K562 (cell line): Measurements from ENCODE around the gene SOWAHD. TPM values are rescaled to one million over a fixed set of nuclear protein-coding genes. Genes with fewer than 3 reads are reported as not detected.
A peak's percentile ranks its signal among the peaks of the same experiment; 100 is the strongest.

Source experiments
- ASH1L ChIP-seq: fragments of 450-650 bp; IDR thresholded peaks from 2 replicates; pipeline ENCODE4 v1.6.1; 2018; ENCODE audit warnings: borderline replicate concordance, mild to moderate bottlenecking, low read depth; ENCODE audit not compliant: partially characterized antibody
- BCLAF1 ChIP-seq, 2 experiments: fragments of 450-650 bp in 1 of 2; IDR thresholded peaks; 2 replicates each; pipeline ENCODE4 v1.6.1; 2011 to 2017; ENCODE audit warnings: low read depth in 2 of 2, antibody characterized with exemption in 1 of 2, borderline replicate concordance in 1 of 2, low read length in 1 of 2, mild to moderate bottlenecking in 1 of 2, mixed read lengths in 1 of 2; ENCODE audit not compliant: control insufficient read depth in 1 of 2
- CEBPG ChIP-seq, 3 experiments: fragments of 200-800 bp in 1 of 3; sonication (Bioruptor generic) in 1 of 3; sonication (generic) in 1 of 3; formaldehyde crosslinking in 1 of 3; IDR thresholded peaks in 2 of 3; conservative IDR thresholded peaks in 1 of 3; 2 replicates each; pipeline versions ENCODE4 v1.6.1 to v1.8.0; 2016 to 2022; ENCODE audit warnings: missing compliant biosample characterization in 2 of 3, missing genetic modification characterization in 2 of 3, mild to moderate bottlenecking in 1 of 3, missing genetic modification reagents in 1 of 3
- CTBP1 ChIP-seq: fragments of 450-650 bp; IDR thresholded peaks from 2 replicates; pipeline ENCODE4 v1.6.1; 2016; ENCODE audit warnings: borderline replicate concordance
- ELF2 ChIP-seq: fragments of 250-450 bp; sonication (Bioruptor Pico); IDR thresholded peaks from 2 replicates; pipeline ENCODE4 v1.5.0; 2021; ENCODE audit warnings: mild to moderate bottlenecking
- ETV1 ChIP-seq: fragments of 450-650 bp; conservative IDR thresholded peaks from 2 replicates; pipeline ENCODE4 v1.6.1; 2016; ENCODE audit warnings: missing genetic modification characterization, control low read depth, low read depth, missing compliant biosample characterization
- ETV5 ChIP-seq: sonication (generic); formaldehyde crosslinking; IDR thresholded peaks from 2 replicates; pipeline ENCODE4 v1.4.0; 2020; ENCODE audit warnings: low read depth, mild to moderate bottlenecking, missing genetic modification reagents
- KAT8 ChIP-seq: fragments of 450-650 bp; IDR thresholded peaks from 2 replicates; pipeline ENCODE4 v1.6.1; 2016; ENCODE audit warnings: low read depth, mild to moderate bottlenecking
- MED1 ChIP-seq: sonication (generic); formaldehyde crosslinking; IDR thresholded peaks from 2 replicates; pipeline ENCODE4 v1.8.1; 2023; ENCODE audit warnings: missing genetic modification reagents, borderline replicate concordance
- MEF2A ChIP-seq: IDR thresholded peaks from 2 replicates; pipeline ENCODE4 v1.6.1; 2011; ENCODE audit warnings: low read depth, mild to moderate bottlenecking, low read length, moderate library complexity; ENCODE audit not compliant: control insufficient read depth
- MTA3 ChIP-seq: fragments of 450-650 bp; formaldehyde crosslinking; IDR thresholded peaks from 2 replicates; pipeline ENCODE4 v1.6.1; 2017; ENCODE audit warnings: mild to moderate bottlenecking, borderline replicate concordance
- NR2C1 ChIP-seq, 2 experiments: fragments of 450-650 bp; IDR thresholded peaks; 2 replicates each; pipeline ENCODE4 v1.6.1; 2017; ENCODE audit warnings: mild to moderate bottlenecking in 2 of 2, antibody characterized with exemption in 1 of 2, inconsistent platforms in 1 of 2, missing compliant biosample characterization in 1 of 2, missing genetic modification characterization in 1 of 2
- NR3C1 ChIP-seq: sonication (generic); formaldehyde crosslinking; IDR thresholded peaks from 2 replicates; pipeline ENCODE4 v1.8.1; 2022; ENCODE audit warnings: missing genetic modification reagents
- PHB2 ChIP-seq: fragments of 450-650 bp; IDR thresholded peaks from 2 replicates; pipeline ENCODE4 v1.6.1; 2017; ENCODE audit warnings: low read depth
- SIRT6 ChIP-seq: IDR thresholded peaks from one replicate; pipeline ENCODE4 v1.6.1; 2012; ENCODE audit warnings: low read depth, mild to moderate bottlenecking, control low read depth, inconsistent platforms, low read length, moderate library complexity
- TSC22D4 ChIP-seq: fragments of 450-650 bp; IDR thresholded peaks from 2 replicates; pipeline ENCODE4 v1.6.1; 2016; ENCODE audit warnings: missing genetic modification characterization, missing biosample characterization, control low read depth
- ZKSCAN8 ChIP-seq: fragments of 200-800 bp; sonication (Bioruptor generic); IDR thresholded peaks from 2 replicates; pipeline ENCODE4 v1.6.1; 2016; ENCODE audit warnings: missing genetic modification characterization, missing compliant biosample characterization
- ZNF12 ChIP-seq: sonication (generic); formaldehyde crosslinking; IDR thresholded peaks from 2 replicates; pipeline ENCODE4 v1.4.0; 2020; ENCODE audit warnings: mild to moderate bottlenecking, missing genetic modification reagents
- ZNF384 ChIP-seq: IDR thresholded peaks from 2 replicates; pipeline ENCODE4 v1.6.1; 2012; ENCODE audit warnings: low read depth, low read length, improper control_type of control experiment
- ZNF740 ChIP-seq, 3 experiments: fragments of 200-800 bp in 1 of 3; sonication (Bioruptor generic) in 1 of 3; sonication (generic) in 1 of 3; formaldehyde crosslinking in 1 of 3; IDR thresholded peaks; 2 replicates each; pipeline versions ENCODE4 v1.6.1 to v1.8.0; 2016 to 2022; ENCODE audit warnings: mild to moderate bottlenecking in 2 of 3, missing compliant biosample characterization in 2 of 3, missing genetic modification characterization in 2 of 3, missing genetic modification reagents in 1 of 3
- ZNF830 ChIP-seq: fragments of 250-450 bp; sonication (Bioruptor Pico); IDR thresholded peaks from 2 replicates; pipeline ENCODE4 v1.5.0; 2021; ENCODE audit warnings: mild to moderate bottlenecking
- polyA plus RNA-seq, 8 experiments: library from polyadenylated mRNA; depleted of rRNA in 4 of 8; stranded (reverse) in 5 of 8; unstranded in 3 of 8; fragments of >200 nt; fragmentation: Nextera tagmentation in 2 of 8; fragmentation: Illumina TruSeq in 1 of 8; extraction: Ambion mirVana in 2 of 8; extraction: Trizol in 1 of 8; gene quantifications; 2 replicates each; pipeline versions ENCODE4 v1.2.1 to v1.2.3, GENCODE V29; 2011 to 2014; ENCODE audit warnings: inconsistent platforms in 1 of 8, missing spikeins in 1 of 8
- total RNA-seq, 7 experiments: library from RNA; depleted of rRNA in 6 of 7; stranded (reverse); fragments of >200 nt in 6 of 7; fragmentation: Illumina TruSeq in 2 of 7; extraction: Trizol in 2 of 7; gene quantifications; 2 replicates each; pipeline versions ENCODE4 v1.2.1 to v1.2.3, GENCODE V29; 2011 to 2021; ENCODE audit warnings: low replicate concordance in 1 of 7

The SOWAHD gene
- total and polyA plus RNA-seq, 9 of the 15 experiments (the other 6 are each of a cell fraction or from before 2014, with no cell fraction given) = 0.13 to 0.29 TPM; not detected in 7

GRCh38 chrX:119809185-119809666 lies 50.8 kb downstream of the SOWAHD start (continued):
- TF ChIP-seq PHB2 = peak; percentile 64
- no peak for TF ChIP-seq NR2C1 (IDR thresholded peaks at IDR 0.05)
- TF ChIP-seq NR2C1 (tag; IDR thresholded peaks at IDR 0.05) = no peak
- no peak for TF ChIP-seq ZNF740 (CRISPR knock-in tag; IDR thresholded peaks at IDR 0.05)
- TF ChIP-seq ZNF740 (tag; IDR thresholded peaks at IDR 0.05) = no peak
- no peak for TF ChIP-seq TSC22D4 (tag)
- TF ChIP-seq ETV5 (CRISPR knock-in tag) = 0 out of 2 replicates have a peak, but pooled peaks have one; percentile 41
- TF ChIP-seq ZKSCAN8 (CRISPR knock-in tag) = 0 out of 2 replicates have a peak, but pooled peaks have one; percentile 31
- no peak for TF ChIP-seq ZNF830
- peak; percentile 43; the same call in 1 of the 2 replicates for TF ChIP-seq CTBP1
- no peak for TF ChIP-seq SIRT6
- TF ChIP-seq CEBPG (CRISPR knock-in tag; IDR thresholded peaks at IDR 0.05) = peak; percentile 22; the same call in 1 of the 2 replicates
- peak in 1 of 2 experiments; percentile 80; a peak in 2 of 4 replicates for TF ChIP-seq CEBPG (tag; conservative IDR thresholded peaks at IDR 0.05 in 1 of 2, IDR thresholded peaks at IDR 0.05 in 1 of 2)
- TF ChIP-seq BCLAF1 (IDR thresholded peaks at IDR 0.05; ENCODE audit: borderline replicate concordance in 1 of 2, control insufficient read depth in 1 of 2, low read depth in 2 of 2, low read length in 1 of 2) = peak in 1 of 2 experiments; percentile 80; a peak in 1 of 4 replicates
- no peak for TF ChIP-seq ZNF12 (CRISPR knock-in tag)
- TF ChIP-seq ELF2 (CRISPR knock-in tag) = no peak
- 0 out of 2 replicates have a peak, but pooled peaks have one; percentile 53 for TF ChIP-seq MTA3
- TF ChIP-seq ZNF384 = no peak
- no peak for TF ChIP-seq MED1 (CRISPR knock-in tag)
- TF ChIP-seq KAT8 = no peak
- no peak for TF ChIP-seq ASH1L
- TF ChIP-seq MEF2A = no peak
- TF ChIP-seq ETV1 (tag) = peak; percentile 71
- TF ChIP-seq NR3C1 (CRISPR knock-in tag) = no peak
